A673 (cell line): ENCODE data around the gene GPA33. TPM values are rescaled to one million over a fixed set of nuclear protein-coding genes. Genes with fewer than 3 reads are reported as not detected.

Source experiments
- BruUV-seq: library from RNA; stranded (reverse); fragments of 400-500 nt; replicated peaks from 2 replicates; lab custom pipeline; 2021; lab: Mats Ljungman, UMichigan
- CTCF ChIA-PET: fragments of 300-600 bp; sonication (Branson Sonifier 250); formaldehyde crosslinking; loops from one replicate; lab custom pipeline; 2022; ENCODE audit warnings: antibody characterized with exemption; lab: Charles Lee
- POLR2A ChIA-PET: fragments of 300-600 bp; sonication (Branson Sonifier 250); formaldehyde crosslinking; loops from one replicate; lab custom pipeline; 2022; ENCODE audit warnings: antibody characterized with exemption; ENCODE audit not compliant: low non-redundant PET; lab: Charles Lee
- DNase-seq: peaks from one replicate; pipeline ENCODE4 v3.0.0-alpha.2; 2015; ENCODE audit warnings: low spot score
- H3K27ac ChIP-seq: fragments of 200-600 bp; sonication (generic); 2 replicates; pipeline ENCODE4 v1.5.1; 2016; ENCODE audit warnings: mixed run types, low read depth, mild to moderate bottlenecking, mixed read lengths, antibody characterized with exemption, low read length; ENCODE audit not compliant: poor library complexity, severe bottlenecking
- H3K27me3 ChIP-seq: fragments of 200-600 bp; sonication (generic); replicated peaks from 2 replicates; pipeline ENCODE4 v1.6.1; 2017; ENCODE audit warnings: mixed run types, low read depth, mild to moderate bottlenecking, mixed read lengths, antibody characterized with exemption, low read length; ENCODE audit not compliant: insufficient read depth, poor library complexity
- H3K36me3 ChIP-seq: fragments of 200-600 bp; sonication (generic); 2 replicates; pipeline ENCODE4 v1.6.1; 2016; ENCODE audit warnings: mixed run types, mild to moderate bottlenecking, mixed read lengths, antibody characterized with exemption, low read length; ENCODE audit not compliant: insufficient read depth, poor library complexity, severe bottlenecking
- H3K4me1 ChIP-seq: fragments of 200-600 bp; sonication (generic); 2 replicates; pipeline ENCODE4 v1.6.1; 2017; ENCODE audit warnings: mixed run types, mild to moderate bottlenecking, mixed read lengths, antibody characterized with exemption, low read length; ENCODE audit not compliant: insufficient read depth, poor library complexity, severe bottlenecking
- H3K4me3 ChIP-seq: fragments of 200-600 bp; sonication (generic); 2 replicates; pipeline ENCODE4 v1.5.1; 2016; ENCODE audit warnings: low read depth, mixed run types, mild to moderate bottlenecking, mixed read lengths, low read length; ENCODE audit not compliant: poor library complexity, severe bottlenecking
- H3K9me3 ChIP-seq: fragments of 200-600 bp; sonication (generic); 2 replicates; pipeline ENCODE4 v1.6.1; 2016; ENCODE audit warnings: mixed run types, low read depth, mild to moderate bottlenecking, mixed read lengths, antibody characterized with exemption, low read length; ENCODE audit not compliant: poor library complexity, severe bottlenecking
- CTCF ChIP-seq: fragments of 300-800, 200-600 bp; sonication (generic); conservative IDR thresholded peaks from 2 replicates; pipeline ENCODE4 v1.5.1; 2017; ENCODE audit warnings: low read depth, mild to moderate bottlenecking, antibody characterized with exemption, low read length, moderate library complexity, mixed read lengths
- EZH2 ChIP-seq: fragments of 200-600 bp; sonication (generic); IDR thresholded peaks from 2 replicates; pipeline ENCODE4 v1.6.1; 2017; ENCODE audit warnings: borderline replicate concordance, low read depth, mild to moderate bottlenecking, mixed read lengths, antibody characterized with exemption, low read length; ENCODE audit not compliant: poor library complexity, severe bottlenecking
- intact Hi-C: fragments of 100-400 bp; cut with micrococcal nuclease; formaldehyde crosslinking; loops from one replicate; pipeline ENCODE4 v1.10.0; 2022; ENCODE audit not compliant: unreplicated experiment
- total RNA-seq: library from RNA; stranded (reverse); gene quantifications from 2 replicates; pipeline ENCODE4 v1.2.3, GENCODE V29; 2021

Gene GPA33
- total RNA-seq, 1 experiment from 2014 or later, result not detected

- no TSS peak for BruUV-seq
- CTCF ChIA-PET, result no interaction called here
- no peak for DNase-seq
Observed at GRCh38 chr1:167104256-167104633, 14.1 kb upstream of the GPA33 start.

GRCh38 chr1:167102906-167103573, 12.9 kb upstream of the GPA33 start:
- no peaks in the 10 kb centered on the region for H3K27me3 ChIP-seq
- TF ChIP-seq EZH2 (no peak), CTCF (no peak)
- CTCF ChIA-PET, result no interaction called here
- H3K4me3 ChIP-seq, result no peak overlapping the region
- no peaks in the 10 kb centered on the region for H3K9me3 ChIP-seq
- no peaks in the 10 kb centered on the region for H3K4me1 ChIP-seq
- no peak overlapping the region for H3K27ac ChIP-seq
- no TSS peak for BruUV-seq
- no peak for DNase-seq
- intact Hi-C loops, result no loop called here
- POLR2A ChIA-PET, result no interaction called here
- H3K36me3 ChIP-seq, result no peaks in the 10 kb centered on the region

More at GRCh38 chr1:167104256-167104633, 14.1 kb upstream of the GPA33 start:
- Histone ChIP-seq H3K4me1 (peaks cover 5% of the 10 kb centered on the region), H3K9me3 (no peaks in the 10 kb centered on the region), H3K4me3 (no peak overlapping the region), H3K27ac (no peak overlapping the region), H3K27me3 (no peaks in the 10 kb centered on the region), H3K36me3 (no peaks in the 10 kb centered on the region)
- intact Hi-C loops, result no loop called here
- no peak for TF ChIP-seq EZH2
- TF ChIP-seq CTCF, result no peak
- POLR2A ChIA-PET, result no interaction called here

- no peaks in the 10 kb centered on the region for H3K9me3 ChIP-seq
- TF ChIP-seq CTCF (no peak), EZH2 (no peak)
- CTCF ChIA-PET, result no interaction called here
- BruUV-seq, result no TSS peak
- no peak for DNase-seq
- no peaks in the 10 kb centered on the region for H3K27me3 ChIP-seq
- H3K4me3 ChIP-seq, result no peak overlapping the region
- H3K4me1 ChIP-seq, result no peaks in the 10 kb centered on the region
- no peaks in the 10 kb centered on the region for H3K36me3 ChIP-seq
- intact Hi-C loops, result no loop called here
- H3K27ac ChIP-seq, result no peak overlapping the region
- POLR2A ChIA-PET, result no interaction called here
Observed at GRCh38 chr1:167101754-167102153, 11.6 kb upstream of the GPA33 start.
